GM18870 (cell line): ENCODE data around the gene BFSP1.

ENCODE experiments used
- ATAC-seq: cut with Tn5 transposase; IDR thresholded peaks from one replicate; pipeline ENCODE4 v1.9.1; 2021; ENCODE audit warnings: moderate library complexity; ENCODE audit not compliant: unreplicated experiment

BFSP1 gene

GRCh38 chr20:17524560-17524959, 6.6 kb downstream of the BFSP1 start:
- no peak for ATAC-seq

GRCh38 chr20:17523326-17523725, 7.9 kb downstream of the BFSP1 start:
- ATAC-seq, result no peak

GRCh38 chr20:17522528-17522927, 8.7 kb downstream of the BFSP1 start:
- ATAC-seq, result no peak

GRCh38 chr20:17520583-17520982, 10.6 kb downstream of the BFSP1 start:
- ATAC-seq, result no peak

GRCh38 chr20:17519606-17520285, 11.4 kb downstream of the BFSP1 start:
- no peak for ATAC-seq

GRCh38 chr20:17518339-17519052, 12.7 kb downstream of the BFSP1 start:
- ATAC-seq, result no peak

GRCh38 chr20:17515053-17515452, 16.1 kb downstream of the BFSP1 start:
- ATAC-seq, result no peak

GRCh38 chr20:17513939-17514338, 17.2 kb downstream of the BFSP1 start:
- no peak for ATAC-seq

GRCh38 chr20:17511401-17511800, 19.8 kb downstream of the BFSP1 start:
- ATAC-seq, result no peak

- ATAC-seq, result no peak
These were observed 20.6 kb downstream of the BFSP1 start for GRCh38 chr20:17510548-17510947.

GRCh38 chr20:17508756-17509155, 22.4 kb downstream of the BFSP1 start:
- no peak for ATAC-seq

- no peak for ATAC-seq
These were observed 23.6 kb downstream of the BFSP1 start for GRCh38 chr20:17507531-17507930.

GRCh38 chr20:17507032-17507431, 24.1 kb downstream of the BFSP1 start:
- ATAC-seq, result no peak

- no peak for ATAC-seq
These were observed 25.3 kb downstream of the BFSP1 start for GRCh38 chr20:17505636-17506517.

- peak; percentile 57 for ATAC-seq
These were observed 26.1 kb downstream of the BFSP1 start for GRCh38 chr20:17504898-17505635.

GRCh38 chr20:17504066-17504897, 26.9 kb downstream of the BFSP1 start:
- peak; percentile 18 for ATAC-seq

GRCh38 chr20:17503301-17504065, 27.7 kb downstream of the BFSP1 start:
- no peak for ATAC-seq

- no peak for ATAC-seq
These were observed 29.1 kb downstream of the BFSP1 start for GRCh38 chr20:17502105-17502504.

- ATAC-seq, result no peak
These were observed 29.5 kb downstream of the BFSP1 start for GRCh38 chr20:17501701-17502100.
